H9 (cell line): ENCODE data around the gene PTPN21. TPM values are rescaled to one million over a fixed set of nuclear protein-coding genes. Genes with fewer than 3 reads are reported as not detected.

Experiments
- DNase-seq: peaks from one replicate; pipeline ENCODE4 v3.0.0-alpha.2; 2017
- H2AFZ ChIP-seq: one replicate; pipeline ENCODE4 v1.6.1; 2013; ENCODE audit warnings: mild to moderate bottlenecking, low read length, control low read depth, moderate library complexity
- H2AK5ac ChIP-seq: 2 replicates; pipeline ENCODE4 v1.6.1; 2013; ENCODE audit warnings: low read length, control low read depth, mixed read lengths; ENCODE audit not compliant: insufficient read length
- H2BK120ac ChIP-seq: one replicate; pipeline ENCODE4 v1.6.1; 2013; ENCODE audit warnings: low read depth, mild to moderate bottlenecking, low read length, control low read depth, inconsistent platforms; ENCODE audit not compliant: poor library complexity, severe bottlenecking
- H2BK12ac ChIP-seq: 2 replicates; pipeline ENCODE4 v1.6.1; 2013; ENCODE audit warnings: low read length, control low read depth, mixed read lengths, low read depth; ENCODE audit not compliant: insufficient read length
- H2BK15ac ChIP-seq: 2 replicates; pipeline ENCODE4 v1.6.1; 2013; ENCODE audit warnings: low read depth, low read length, control low read depth
- H2BK20ac ChIP-seq: one replicate; pipeline ENCODE4 v1.6.1; 2013; ENCODE audit warnings: low read depth, mild to moderate bottlenecking, low read length, control low read depth, inconsistent platforms; ENCODE audit not compliant: poor library complexity, severe bottlenecking
- H2BK5ac ChIP-seq: 2 replicates; pipeline ENCODE4 v1.6.1; 2013; ENCODE audit warnings: low read length, control low read depth, mixed read lengths; ENCODE audit not compliant: insufficient read length
- H3K14ac ChIP-seq: 2 replicates; pipeline ENCODE4 v1.6.1; 2013; ENCODE audit warnings: low read length, control low read depth; ENCODE audit not compliant: insufficient read depth
- H3K18ac ChIP-seq: 2 replicates; pipeline ENCODE4 v1.6.1; 2013; ENCODE audit warnings: low read depth, mild to moderate bottlenecking, mixed read lengths, low read length, control low read depth; ENCODE audit not compliant: insufficient read length
- H3K23ac ChIP-seq: 2 replicates; pipeline ENCODE4 v1.6.1; 2013; ENCODE audit warnings: low read length, control low read depth, mixed read lengths, low read depth; ENCODE audit not compliant: insufficient read length
- H3K23me2 ChIP-seq: 2 replicates; pipeline ENCODE4 v1.6.1; 2013; ENCODE audit warnings: low read depth, mild to moderate bottlenecking, mixed read lengths, low read length, control low read depth; ENCODE audit not compliant: insufficient read length, poor library complexity, severe bottlenecking
- H3K27ac ChIP-seq: 2 replicates; pipeline ENCODE4 v1.5.1; 2013; ENCODE audit warnings: low read length, control low read depth, mixed read lengths, low read depth; ENCODE audit not compliant: insufficient read length
- H3K27me3 ChIP-seq: 2 replicates; pipeline ENCODE4 v1.6.1; 2013; ENCODE audit warnings: low read length, control low read depth, inconsistent platforms; ENCODE audit not compliant: insufficient read depth
- H3K4ac ChIP-seq: 2 replicates; pipeline ENCODE4 v1.6.1; 2013; ENCODE audit warnings: low read depth, mild to moderate bottlenecking, control low read depth, inconsistent platforms, low read length, moderate library complexity
- H3K4me1 ChIP-seq: 2 replicates; pipeline ENCODE4 v1.6.1; 2013; ENCODE audit warnings: low read length, control low read depth, inconsistent platforms; ENCODE audit not compliant: insufficient read depth
- H3K4me2 ChIP-seq: 2 replicates; pipeline ENCODE4 v1.6.1; 2013; ENCODE audit warnings: low read length, control low read depth, mixed read lengths; ENCODE audit not compliant: insufficient read length, insufficient read depth
- H3K56ac ChIP-seq: 2 replicates; pipeline ENCODE4 v1.6.1; 2013; ENCODE audit warnings: low read depth, mild to moderate bottlenecking, mixed read lengths, low read length, control low read depth; ENCODE audit not compliant: insufficient read length
- H3K79me1 ChIP-seq: 2 replicates; pipeline ENCODE4 v1.6.1; 2013; ENCODE audit warnings: low read depth, mild to moderate bottlenecking, moderate library complexity, low read length, control low read depth, inconsistent platforms; ENCODE audit not compliant: insufficient read depth, poor library complexity, severe bottlenecking
- H3K79me2 ChIP-seq: 2 replicates; pipeline ENCODE4 v1.6.1; 2013; ENCODE audit warnings: low read length, control low read depth, inconsistent platforms; ENCODE audit not compliant: insufficient read depth
- H3K9ac ChIP-seq: 2 replicates; pipeline ENCODE4 v1.6.1; 2013; ENCODE audit warnings: low read length, control low read depth, mixed read lengths; ENCODE audit not compliant: insufficient read length; ENCODE audit errors: extremely low read depth
- H3K9me3 ChIP-seq: one replicate; pipeline ENCODE4 v1.6.1; 2013; ENCODE audit warnings: low read depth, low read length, inconsistent platforms; ENCODE audit not compliant: control insufficient read depth
- H3T11ph ChIP-seq: one replicate; pipeline ENCODE4 v1.6.1; 2013; ENCODE audit warnings: mild to moderate bottlenecking, low read length, control low read depth, inconsistent platforms
- H4K20me1 ChIP-seq: one replicate; pipeline ENCODE4 v1.6.1; 2013; ENCODE audit not compliant: control insufficient read depth, insufficient read length, insufficient read depth
- H4K5ac ChIP-seq: 2 replicates; pipeline ENCODE4 v1.6.1; 2013; ENCODE audit warnings: low read depth, mild to moderate bottlenecking, mixed read lengths, low read length, control low read depth; ENCODE audit not compliant: insufficient read length
- H4K8ac ChIP-seq: replicated peaks from 2 replicates; pipeline ENCODE4 v1.6.1; 2013; ENCODE audit warnings: low read length, control low read depth, mixed read lengths, low read depth; ENCODE audit not compliant: insufficient read length
- H4K91ac ChIP-seq: 2 replicates; pipeline ENCODE4 v1.6.1; 2013; ENCODE audit warnings: low read depth, mild to moderate bottlenecking, moderate library complexity, mixed read lengths, low read length, control low read depth; ENCODE audit not compliant: insufficient read length
- H3K27ac Mint-ChIP-seq, 3 experiments: 2 replicates in 2 of 3; 3 replicates in 1 of 3; pipeline ENCODE4 v1.8.0; 2020 to 2021; ENCODE audit warnings: mixed read lengths in 3 of 3, mild to moderate bottlenecking in 1 of 3, moderate library complexity in 1 of 3
- H3K27me3 Mint-ChIP-seq: 2 replicates; pipeline ENCODE4 v1.8.0; 2021; ENCODE audit warnings: low read depth, mild to moderate bottlenecking, moderate library complexity, mixed read lengths
- H3K36me3 Mint-ChIP-seq, 3 experiments: 2 replicates in 2 of 3; 3 replicates in 1 of 3; pipeline ENCODE4 v1.8.0; 2020 to 2021; ENCODE audit warnings: low read depth in 3 of 3, mixed read lengths in 3 of 3; ENCODE audit not compliant: insufficient read depth in 1 of 3
- H3K4me1 Mint-ChIP-seq, 2 experiments: 2 replicates each; pipeline ENCODE4 v1.8.0; 2020; ENCODE audit warnings: mixed read lengths in 2 of 2
- H3K4me3 Mint-ChIP-seq, 2 experiments: 2 replicates in 1 of 2; 3 replicates in 1 of 2; pipeline ENCODE4 v1.8.0; 2020 to 2021; ENCODE audit warnings: mild to moderate bottlenecking in 2 of 2, mixed read lengths in 2 of 2, moderate library complexity in 1 of 2
- H3K9me3 Mint-ChIP-seq, 2 experiments: 2 replicates in 1 of 2; 3 replicates in 1 of 2; pipeline ENCODE4 v1.8.0; 2020; ENCODE audit warnings: mild to moderate bottlenecking in 2 of 2, mixed read lengths in 2 of 2, moderate library complexity in 1 of 2
- CTCF ChIP-seq: fragments of 200-600 bp; sonication (generic); conservative IDR thresholded peaks from 3 replicates; pipeline ENCODE4 v1.8.0; 2021; ENCODE audit warnings: antibody characterized with exemption, mild to moderate bottlenecking
- WGBS: extraction: QIAGEN DNeasy Blood & Tissue Kit; methylation state at CpG from one replicate; pipeline ENCODE4 v1.1.7; 2013; ENCODE audit warnings: missing lambda C conversion rate, low lambda C conversion rate, mixed read lengths; ENCODE audit not compliant: insufficient read length; ENCODE audit errors: extremely low coverage; 5-methylcytosine and 5-hydroxymethylcytosine counted together
- total RNA-seq: library from RNA; stranded (reverse); gene quantifications from 2 replicates; pipeline ENCODE4 v1.2.1, GENCODE V29; 2021

The PTPN21 gene
- total RNA-seq, 1 experiment from 2014 or later = 14.3 TPM

GRCh38 chr14:88422919-88423650, 131.7 kb downstream of the PTPN21 start:
- Histone ChIP-seq H3K27me3 (no peaks in the 10 kb centered on the region), H2AK5ac (no peak overlapping the region), H4K20me1 (no peaks in the 10 kb centered on the region), H3K9me3 (no peaks in the 10 kb centered on the region), H2BK5ac (no peak overlapping the region), H4K91ac (no peak overlapping the region), H2BK15ac (no peak overlapping the region), H3K79me1 (no peaks in the 10 kb centered on the region), H3K4ac (no peak overlapping the region), H4K5ac (no peak overlapping the region), H3K27ac (no peak overlapping the region), H3K23me2 (no peaks in the 10 kb centered on the region), H3K9ac (no peak overlapping the region), H3K79me2 (no peaks in the 10 kb centered on the region), H3T11ph (no peak overlapping the region), H3K14ac (no peak overlapping the region), H4K8ac (no peak overlapping the region), H2BK12ac (no peak overlapping the region), H3K4me2 (no peak overlapping the region), H3K4me1 (no peaks in the 10 kb centered on the region), H2BK20ac (no peak overlapping the region), H3K18ac (no peak overlapping the region), H2BK120ac (no peak overlapping the region), H2AFZ (no peak overlapping the region), H3K23ac (no peak overlapping the region), H3K56ac (no peak overlapping the region)
- peaks cover 2 to 7% (median 2%) of the 10 kb centered on the region in 3 experiments for H3K36me3 Mint-ChIP-seq
- TF ChIP-seq CTCF = no peak
- peaks cover under 1 to 1% of the 10 kb centered on the region in 2 experiments; a peak in 3 of 5 replicates for H3K9me3 Mint-ChIP-seq
- H3K27me3 Mint-ChIP-seq = no peaks in the 10 kb centered on the region
- WGBS = no CpG with 5 or more reads among the region's 3 CpGs
- H3K4me3 Mint-ChIP-seq = no peak overlapping the region
- peak overlapping the region in 1 of 3 experiments; percentile 37; a peak in 1 of 7 replicates for H3K27ac Mint-ChIP-seq
- no peak for DNase-seq
- H3K4me1 Mint-ChIP-seq = peaks cover 3 to 4% of the 10 kb centered on the region in 2 experiments; a peak in 2 of 4 replicates
